HepG2 (cell line): ENCODE measurements around the gene USP43. TPM values are rescaled to one million over a fixed set of nuclear protein-coding genes. Genes with fewer than 3 reads are reported as not detected.

Source experiments
- ATAC-seq: fragments of 200-7000 bp; cut with Tn5 transposase; 3 replicates; pipeline ENCODE4 v1.9.1; 2020; ENCODE audit warnings: mild to moderate bottlenecking, moderate library complexity
- BruUV-seq: library from RNA; stranded (reverse); fragments of 400-500 nt; replicated peaks from 2 replicates; lab custom pipeline; 2021; lab: Mats Ljungman, UMichigan
- CTCF ChIA-PET: fragments of 300-600 bp; formaldehyde crosslinking; extraction: SDS; loops from one replicate; lab custom pipeline; 2021; ENCODE audit warnings: low total read pairs, inconsistent platforms, low intra/inter-chr PET ratio; lab: Yijun Ruan, JAX
- POLR2A ChIA-PET: fragments of 350-600 bp; sonication (Branson Sonifier 250); formaldehyde crosslinking; loops from one replicate; lab custom pipeline; 2020; ENCODE audit warnings: antibody characterized with exemption, inconsistent platforms; lab: Yijun Ruan, JAX
- DNase-seq: peaks from one replicate; pipeline ENCODE4 v3.0.0-alpha.2; 2015; ENCODE audit warnings: low spot score
- FAIRE-seq: peaks from 3 replicates; lab custom pipeline; 2011; peaks lifted over from hg19 to GRCh38; lab: Jason Lieb, UNC
- H2AFZ ChIP-seq: one replicate; pipeline ENCODE4 v1.6.1; 2011; ENCODE audit warnings: low read length, inconsistent platforms
- H3K27ac ChIP-seq: fragments of 300-600 bp; 3 replicates; pipeline ENCODE4 v1.8.0; 2011; ENCODE audit warnings: mixed run types, mild to moderate bottlenecking, mixed read lengths, low read length, inconsistent platforms; ENCODE audit not compliant: insufficient read depth; ENCODE audit errors: extremely low read length
- H3K27me3 ChIP-seq, 2 experiments: fragments of 200-600 bp in 1 of 2; 2 replicates in 1 of 2; 3 replicates in 1 of 2; pipeline versions ENCODE4 v1.6.0 to v1.8.0; 2011; ENCODE audit warnings: low read length in 2 of 2, mild to moderate bottlenecking in 2 of 2, moderate library complexity in 2 of 2, inconsistent platforms in 1 of 2; ENCODE audit not compliant: insufficient read depth in 2 of 2, control insufficient read depth in 1 of 2
- H3K36me3 ChIP-seq, 2 experiments: fragments of 200-600 bp in 1 of 2; replicated peaks in 1 of 2; 2 replicates in 1 of 2; 3 replicates in 1 of 2; pipeline versions ENCODE4 v1.5.1 to v1.8.0; 2011; ENCODE audit warnings: low read length in 2 of 2, inconsistent platforms in 1 of 2; ENCODE audit not compliant: insufficient read depth in 2 of 2, control insufficient read depth in 1 of 2
- H3K4me1 ChIP-seq: 2 replicates; pipeline ENCODE4 v1.5.1; 2012; ENCODE audit warnings: low read length, inconsistent platforms; ENCODE audit not compliant: insufficient read depth
- H3K4me2 ChIP-seq: 2 replicates; pipeline ENCODE4 v1.6.0; 2011; ENCODE audit warnings: low read depth, low read length, inconsistent platforms
- H3K4me3 ChIP-seq, 3 experiments: fragments of 200-600 bp in 1 of 3; sonication (generic), shearing (Covaris generic) in 1 of 3; replicated peaks in 1 of 3; 2 replicates each; pipeline ENCODE4 v1.5.1; 2011 to 2016; ENCODE audit warnings: low read length in 3 of 3, inconsistent platforms in 2 of 3, low read depth in 2 of 3, mild to moderate bottlenecking in 2 of 3, control low read depth in 1 of 3, mixed read lengths in 1 of 3; ENCODE audit not compliant: insufficient read depth in 1 of 3
- H3K79me2 ChIP-seq: one replicate; pipeline ENCODE4 v1.6.1; 2011; ENCODE audit warnings: low read length, inconsistent platforms; ENCODE audit not compliant: insufficient read depth
- H3K9ac ChIP-seq: 2 replicates; pipeline ENCODE4 v1.6.0; 2011; ENCODE audit warnings: mild to moderate bottlenecking, low read depth, low read length, inconsistent platforms; ENCODE audit not compliant: insufficient read depth
- H3K9me3 ChIP-seq: 2 replicates; pipeline ENCODE4 v1.5.1; 2012; ENCODE audit warnings: mild to moderate bottlenecking, low read length
- H4K20me1 ChIP-seq: 2 replicates; pipeline ENCODE4 v1.6.0; 2011; ENCODE audit warnings: inconsistent platforms, mild to moderate bottlenecking, low read length, moderate library complexity; ENCODE audit not compliant: insufficient read depth
- ASH2L ChIP-seq: fragments of 300-600, 200-600 bp; sonication (generic); IDR thresholded peaks from 2 replicates; pipeline ENCODE4 v1.7.0; 2017; ENCODE audit warnings: low read depth, mild to moderate bottlenecking, moderate library complexity, mixed read lengths, low read length; ENCODE audit not compliant: insufficient read length
- DNMT3B ChIP-seq: conservative IDR thresholded peaks from 2 replicates; pipeline ENCODE4 v1.6.1; 2016; ENCODE audit warnings: missing biosample characterization, control low read depth
- GATA4 ChIP-seq: sonication (generic); IDR thresholded peaks from 2 replicates; pipeline ENCODE4 v1.6.1; 2016; ENCODE audit warnings: antibody characterized with exemption, low read depth, borderline replicate concordance
- HNF1B ChIP-seq: sonication (generic); formaldehyde crosslinking; IDR thresholded peaks from 2 replicates; pipeline ENCODE4 v1.5.1; 2020; ENCODE audit warnings: mild to moderate bottlenecking, moderate library complexity, missing genetic modification reagents
- ZNF589 ChIP-seq: sonication (generic); formaldehyde crosslinking; conservative IDR thresholded peaks from 2 replicates; pipeline ENCODE4 v1.8.0; 2022; ENCODE audit warnings: mild to moderate bottlenecking, moderate library complexity, missing genetic modification reagents
- ZSCAN22 ChIP-seq: sonication (generic); formaldehyde crosslinking; IDR thresholded peaks from 2 replicates; pipeline ENCODE4 v1.4.0; 2020; ENCODE audit warnings: mild to moderate bottlenecking, missing genetic modification reagents
- ZSCAN31 ChIP-seq: sonication (generic); formaldehyde crosslinking; IDR thresholded peaks from 2 replicates; pipeline ENCODE4 v1.5.0; 2020; ENCODE audit warnings: low read depth, mild to moderate bottlenecking, missing genetic modification reagents
- WGBS: methylation state at CpG from one replicate; pipeline ENCODE4 v1.1.6; 2017; ENCODE audit warnings: low lambda C conversion rate; 5-methylcytosine and 5-hydroxymethylcytosine counted together
- in situ Hi-C: cut with HindIII; loops from 2 replicates; pipeline ENCODE4 v1.10.0; 2017; ENCODE audit warnings: low pct_unique_long_range_greater_than_20kb; ENCODE audit not compliant: extremely low pct_ligation_motif_present
- intact Hi-C: fragments of 100-400 bp; cut with micrococcal nuclease; formaldehyde crosslinking; loops from one replicate; pipeline ENCODE4 v1.10.0; 2022; ENCODE audit not compliant: unreplicated experiment
- polyA plus RNA-seq, 8 experiments: library from polyadenylated mRNA; depleted of rRNA in 3 of 8; stranded (reverse) in 7 of 8; unstranded in 1 of 8; fragments of >200 nt; fragmentation: Illumina TruSeq in 4 of 8; extraction: Trizol in 4 of 8; gene quantifications; 2 replicates each; pipeline versions ENCODE4 v1.2.1 to v1.2.3, GENCODE V29; 2011 to 2016; ENCODE audit warnings: low read depth in 4 of 8, missing spikeins in 1 of 8, mixed read lengths in 1 of 8; ENCODE audit not compliant: insufficient read depth in 1 of 8
- total RNA-seq, 5 experiments: library from RNA; depleted of rRNA; stranded (reverse); fragments of >200 nt; fragmentation: Illumina TruSeq; extraction: Trizol; gene quantifications; 2 replicates each; pipeline ENCODE4 v1.2.3, GENCODE V29; 2016; ENCODE audit warnings: low read depth in 1 of 5
- TF ChIP-seq, protein P1 (sequence below): sonication (generic); formaldehyde crosslinking; IDR thresholded peaks from 2 replicates; pipeline ENCODE4 v1.8.1; 2023; ENCODE audit warnings: mild to moderate bottlenecking, inconsistent platforms, moderate library complexity, missing genetic modification reagents, borderline replicate concordance
- TF ChIP-seq, protein P2 (sequence below): IDR thresholded peaks from 2 replicates; pipeline ENCODE4 v1.6.1; 2016; ENCODE audit warnings: low read depth, missing genetic modification reagents, missing compliant biosample characterization

Gene USP43
- total and polyA plus RNA-seq, 2 of the 13 experiments (the other 11 are each of a cell fraction or from before 2014, with no cell fraction given) = 1.6 to 2.2 TPM

DNA sequence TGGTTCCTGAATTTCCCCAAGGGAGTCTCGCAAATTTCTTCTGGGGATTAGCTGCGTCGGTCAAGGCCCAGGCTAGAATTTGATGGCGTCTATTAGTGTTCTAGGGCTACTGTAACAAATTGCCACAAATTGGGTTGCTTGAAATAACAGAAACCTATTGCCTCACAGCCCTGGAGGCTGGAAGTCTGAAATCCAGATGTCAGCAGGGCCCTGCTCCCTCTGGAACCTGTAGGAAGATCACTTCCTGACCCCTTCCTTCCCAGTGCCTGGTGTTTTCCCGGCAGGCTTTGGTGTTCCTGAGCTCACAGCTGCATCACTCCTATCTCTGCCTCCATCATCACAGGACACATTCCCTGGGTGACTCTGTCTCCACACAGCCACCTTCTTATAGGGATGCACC, 121.7 kb downstream of the USP43 start:
- Histone ChIP-seq H3K4me2 (no peak overlapping the region), H3K36me3 (no peaks in the 10 kb centered on the region), H2AFZ (no peak overlapping the region), H3K27me3 (peaks cover 0 to 3% of the 10 kb centered on the region in 2 experiments; a peak in 1 of 5 replicates), H3K27ac (no peak overlapping the region), H4K20me1 (no peaks in the 10 kb centered on the region), H3K4me1 (0 out of 2 replicates have a peak, but pooled peaks cover 5% of the 10 kb centered on the region), H3K4me3 (no peak overlapping the region), H3K9me3 (no peaks in the 10 kb centered on the region), H3K9ac (no peak overlapping the region), H3K79me2 (no peaks in the 10 kb centered on the region)
- POLR2A ChIA-PET = no interaction called here
- no peak for ATAC-seq
- intact Hi-C loops = no loop called here
- CTCF ChIA-PET = no interaction called here
- 59% methylated on average over 5 of the region's 5 CpGs for WGBS
- no peak for FAIRE-seq
- BruUV-seq = no TSS peak
- in situ Hi-C loops = no loop called here
- TF ChIP-seq, protein P1, sequence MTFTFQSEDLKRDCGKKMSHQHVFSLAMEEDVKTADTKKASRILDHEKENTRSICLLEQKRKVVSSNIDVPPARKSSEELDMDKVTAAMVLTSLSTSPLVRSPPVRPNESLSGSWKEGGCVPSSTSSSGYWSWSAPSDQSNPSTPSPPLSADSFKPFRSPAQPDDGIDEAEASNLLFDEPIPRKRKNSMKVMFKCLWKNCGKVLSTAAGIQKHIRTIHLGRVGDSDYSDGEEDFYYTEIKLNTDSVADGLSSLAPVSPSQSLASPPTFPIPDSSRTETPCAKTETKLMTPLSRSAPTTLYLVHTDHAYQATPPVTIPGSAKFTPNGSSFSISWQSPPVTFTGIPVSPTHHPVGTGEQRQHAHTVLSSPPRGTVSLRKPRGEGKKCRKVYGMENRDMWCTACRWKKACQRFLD = no peak
- DNase-seq = no peak

- Histone ChIP-seq H3K4me3 (no peak overlapping the region), H3K36me3 (no peaks in the 10 kb centered on the region), H3K4me1 (0 out of 2 replicates have a peak, but pooled peaks cover 5% of the 10 kb centered on the region), H3K4me2 (no peak overlapping the region), H3K27me3 (peaks cover 5 to 6% of the 10 kb centered on the region in 2 experiments; a peak in 1 of 5 replicates), H3K27ac (no peak overlapping the region), H2AFZ (no peak overlapping the region), H3K79me2 (no peaks in the 10 kb centered on the region), H3K9me3 (no peaks in the 10 kb centered on the region), H4K20me1 (no peaks in the 10 kb centered on the region), H3K9ac (no peak overlapping the region)
- ChIA-PET POLR2A (no interaction called here), CTCF (interaction anchor here (0.8 to 2.1 kb wide), 2 partner anchors 38 to 191 kb away, joined by 3 to 17 read pairs; partner anchors contain the start of gene CFAP52)
- no peak for DNase-seq
- BruUV-seq = no TSS peak
- intact Hi-C loops (no loop called here), in situ Hi-C loops (no loop called here)
- WGBS = 10% methylated on average over 3 of the region's 7 CpGs
- no peak for FAIRE-seq
- no peak for ATAC-seq
- TF ChIP-seq GATA4 = no peak
- TF ChIP-seq ASH2L = no peak
- TF ChIP-seq, protein P2, sequence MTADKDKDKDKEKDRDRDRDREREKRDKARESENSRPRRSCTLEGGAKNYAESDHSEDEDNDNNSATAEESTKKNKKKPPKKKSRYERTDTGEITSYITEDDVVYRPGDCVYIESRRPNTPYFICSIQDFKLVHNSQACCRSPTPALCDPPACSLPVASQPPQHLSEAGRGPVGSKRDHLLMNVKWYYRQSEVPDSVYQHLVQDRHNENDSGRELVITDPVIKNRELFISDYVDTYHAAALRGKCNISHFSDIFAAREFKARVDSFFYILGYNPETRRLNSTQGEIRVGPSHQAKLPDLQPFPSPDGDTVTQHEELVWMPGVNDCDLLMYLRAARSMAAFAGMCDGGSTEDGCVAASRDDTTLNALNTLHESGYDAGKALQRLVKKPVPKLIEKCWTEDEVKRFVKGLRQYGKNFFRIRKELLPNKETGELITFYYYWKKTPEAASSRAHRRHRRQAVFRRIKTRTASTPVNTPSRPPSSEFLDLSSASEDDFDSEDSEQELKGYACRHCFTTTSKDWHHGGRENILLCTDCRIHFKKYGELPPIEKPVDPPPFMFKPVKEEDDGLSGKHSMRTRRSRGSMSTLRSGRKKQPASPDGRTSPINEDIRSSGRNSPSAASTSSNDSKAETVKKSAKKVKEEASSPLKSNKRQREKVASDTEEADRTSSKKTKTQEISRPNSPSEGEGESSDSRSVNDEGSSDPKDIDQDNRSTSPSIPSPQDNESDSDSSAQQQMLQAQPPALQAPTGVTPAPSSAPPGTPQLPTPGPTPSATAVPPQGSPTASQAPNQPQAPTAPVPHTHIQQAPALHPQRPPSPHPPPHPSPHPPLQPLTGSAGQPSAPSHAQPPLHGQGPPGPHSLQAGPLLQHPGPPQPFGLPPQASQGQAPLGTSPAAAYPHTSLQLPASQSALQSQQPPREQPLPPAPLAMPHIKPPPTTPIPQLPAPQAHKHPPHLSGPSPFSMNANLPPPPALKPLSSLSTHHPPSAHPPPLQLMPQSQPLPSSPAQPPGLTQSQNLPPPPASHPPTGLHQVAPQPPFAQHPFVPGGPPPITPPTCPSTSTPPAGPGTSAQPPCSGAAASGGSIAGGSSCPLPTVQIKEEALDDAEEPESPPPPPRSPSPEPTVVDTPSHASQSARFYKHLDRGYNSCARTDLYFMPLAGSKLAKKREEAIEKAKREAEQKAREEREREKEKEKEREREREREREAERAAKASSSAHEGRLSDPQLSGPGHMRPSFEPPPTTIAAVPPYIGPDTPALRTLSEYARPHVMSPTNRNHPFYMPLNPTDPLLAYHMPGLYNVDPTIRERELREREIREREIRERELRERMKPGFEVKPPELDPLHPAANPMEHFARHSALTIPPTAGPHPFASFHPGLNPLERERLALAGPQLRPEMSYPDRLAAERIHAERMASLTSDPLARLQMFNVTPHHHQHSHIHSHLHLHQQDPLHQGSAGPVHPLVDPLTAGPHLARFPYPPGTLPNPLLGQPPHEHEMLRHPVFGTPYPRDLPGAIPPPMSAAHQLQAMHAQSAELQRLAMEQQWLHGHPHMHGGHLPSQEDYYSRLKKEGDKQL (CRISPR knock-in tag) = no peak
- no peak for TF ChIP-seq HNF1B (CRISPR knock-in tag)
- no peak for TF ChIP-seq ZSCAN22 (CRISPR knock-in tag)
- no peak for TF ChIP-seq ZNF589
- TF ChIP-seq DNMT3B (CRISPR knock-in tag) = no peak
- no peak for TF ChIP-seq ZSCAN31
Measured at GRCh38 chr17:9767432-9767991, 122.2 kb downstream of the USP43 start.
